Activated T-helper 2 cell treated with anti-CD3 and anti-CD28 coated beads, Interferon-gamma antibody, Interleukin-2, Interleukin-4, amounts not matched to agents 10 μg/mL and 5 μg/mL and 100 μg/mL, durations not matched to agents 14 hours and 24 hours and 36 hours (primary cell): Measurements from ENCODE around the gene GGNBP2. TPM values are rescaled to one million over a fixed set of nuclear protein-coding genes. Genes with fewer than 3 reads are reported as not detected.
A peak's percentile ranks its signal among the peaks of the same experiment; 100 is the strongest.

Experiments
- DNase-seq: peaks from one replicate; pipeline ENCODE4 v3.0.0; 2021; ENCODE audit warnings: low spot score
- H3K27ac Mint-ChIP-seq: one replicate; pipeline ENCODE4 v1.8.0; 2021; ENCODE audit warnings: mixed read lengths
- H3K27me3 Mint-ChIP-seq: one replicate; pipeline ENCODE4 v1.8.0; 2021; ENCODE audit warnings: low read depth, mixed read lengths
- H3K36me3 Mint-ChIP-seq: one replicate; pipeline ENCODE4 v1.8.0; 2021; ENCODE audit warnings: low read depth, mixed read lengths
- H3K4me1 Mint-ChIP-seq: one replicate; pipeline ENCODE4 v1.8.0; 2021; ENCODE audit warnings: low read depth, mixed read lengths
- H3K4me3 Mint-ChIP-seq: one replicate; pipeline ENCODE4 v1.8.0; 2021; ENCODE audit warnings: low read depth, mild to moderate bottlenecking, moderate library complexity, mixed read lengths
- H3K9me3 Mint-ChIP-seq: one replicate; pipeline ENCODE4 v1.8.0; 2021; ENCODE audit warnings: mixed read lengths
- intact Hi-C: fragments of 100-400 bp; cut with micrococcal nuclease; formaldehyde crosslinking; loops from one replicate; pipeline ENCODE4 v1.15.1; 2023
- total RNA-seq: library from RNA; stranded (reverse); gene quantifications from 2 replicates; pipeline ENCODE4 v1.2.3, GENCODE V29; 2022

Gene GGNBP2
- total RNA-seq: 82.7 and 92.5 TPM in 2 replicates

DNA sequence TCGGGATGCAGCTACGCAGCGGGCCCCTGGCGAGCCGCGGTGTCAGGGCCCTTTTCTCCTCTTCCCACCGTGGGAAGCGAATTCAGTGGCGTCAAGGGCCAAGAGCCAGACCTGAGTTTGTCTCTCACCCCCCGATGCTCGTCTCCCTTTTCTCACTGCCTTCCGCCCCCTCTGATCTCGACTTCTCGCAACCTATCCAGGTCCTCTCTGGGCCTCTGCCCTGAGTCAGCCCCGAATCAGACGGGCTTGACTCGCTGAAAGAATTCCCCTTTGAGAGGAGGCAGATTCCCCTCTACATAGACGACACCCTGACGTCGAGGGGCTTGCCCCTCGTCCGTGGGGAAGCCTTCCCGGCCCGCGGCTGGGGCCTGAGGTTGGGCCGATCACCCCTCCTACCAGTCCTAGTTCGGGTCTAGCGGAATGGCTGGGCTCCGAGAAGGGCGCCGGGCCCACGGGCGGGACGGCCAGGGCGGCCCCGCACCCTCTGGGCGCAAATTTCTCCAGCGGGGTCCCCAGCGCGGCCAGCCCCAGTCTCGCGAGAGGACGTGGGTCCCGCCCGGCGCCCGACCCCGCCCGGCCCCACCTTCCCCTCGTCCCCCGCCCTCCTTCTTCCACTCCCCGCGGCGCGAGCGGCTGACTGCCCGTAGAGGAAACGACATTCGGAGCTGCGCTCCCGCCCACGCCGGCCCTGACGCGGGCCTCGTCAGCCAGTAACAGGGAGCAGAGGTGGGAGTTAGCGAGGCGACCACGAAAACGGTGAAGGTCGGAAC lies at the start of gene GGNBP2:
TSS of gene GGNBP2 (plus strand) at position 613 of the 770 bp plus-strand sequence. CDS start 806 bp downstream, outside the sequence.
- Mint-ChIP-seq H3K27me3 (no peaks in the 10 kb centered on the region), H3K4me1 (peaks cover 24% of the 10 kb centered on the region), H3K36me3 (peaks cover 43% of the 10 kb centered on the region), H3K9me3 (no peaks in the 10 kb centered on the region), H3K4me3 (peak within 1 kb of the TSS; percentile 98), H3K27ac (peak within 1 kb of the TSS; percentile 96)
- intact Hi-C loops: loop anchor here (1.0 to 2.0 kb wide), 3 partner anchors 9 to 56 kb away; partner anchors contain the start of genes DHRS11 and MRM1
- DNase-seq: peak; percentile 91

- no peak overlapping the region for H3K4me3 Mint-ChIP-seq
- DNase-seq: no peak
- no peak overlapping the region for H3K27ac Mint-ChIP-seq
- peaks cover 3% of the 10 kb centered on the region for H3K4me1 Mint-ChIP-seq
- no peaks in the 10 kb centered on the region for H3K27me3 Mint-ChIP-seq
- intact Hi-C loops: no loop called here
- H3K36me3 Mint-ChIP-seq: peaks cover 60% of the 10 kb centered on the region
- no peaks in the 10 kb centered on the region for H3K9me3 Mint-ChIP-seq
Observed at GRCh38 chr17:36495076-36495578, 49.6 kb upstream of the GGNBP2 start.

- H3K36me3 Mint-ChIP-seq: peaks cover 55% of the 10 kb centered on the region
- H3K27me3 Mint-ChIP-seq: no peaks in the 10 kb centered on the region
- H3K27ac Mint-ChIP-seq: no peak overlapping the region
- H3K4me3 Mint-ChIP-seq: no peak overlapping the region
- intact Hi-C loops: no loop called here
- H3K9me3 Mint-ChIP-seq: no peaks in the 10 kb centered on the region
- no peaks in the 10 kb centered on the region for H3K4me1 Mint-ChIP-seq
- DNase-seq: no peak
Observed at GRCh38 chr17:36496018-36496789, 48.5 kb upstream of the GGNBP2 start.

DNA sequence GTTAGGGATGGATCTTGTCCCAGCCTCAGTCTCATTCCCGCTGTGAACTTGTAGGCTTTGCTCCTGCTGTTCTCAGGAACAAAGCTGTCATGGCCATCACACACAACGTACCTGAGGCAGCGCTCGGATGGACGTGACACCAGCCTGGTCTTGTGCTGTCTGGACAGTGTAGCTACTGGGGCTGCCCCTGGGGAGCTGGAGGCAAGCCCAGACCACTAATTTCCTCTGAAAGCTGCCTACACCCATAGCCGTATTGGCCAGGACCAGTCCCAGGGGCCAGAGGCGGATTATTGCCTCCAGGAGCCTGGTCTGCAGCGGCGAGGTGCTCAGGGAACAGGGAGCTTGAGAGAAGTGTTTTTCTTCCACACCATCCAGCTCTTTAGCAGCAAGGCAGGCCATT lies 46.6 kb upstream of the GGNBP2 start:
- Mint-ChIP-seq H3K4me1 (no peaks in the 10 kb centered on the region), H3K27ac (no peak overlapping the region), H3K36me3 (peaks cover 50% of the 10 kb centered on the region), H3K27me3 (no peaks in the 10 kb centered on the region), H3K4me3 (no peak overlapping the region), H3K9me3 (no peaks in the 10 kb centered on the region)
- intact Hi-C loops: no loop called here
- DNase-seq: no peak

GRCh38 chr17:36498560-36499300 lies 46.0 kb upstream of the GGNBP2 start:
- H3K27me3 Mint-ChIP-seq: no peaks in the 10 kb centered on the region

GRCh38 chr17:36500745-36501225 lies 43.9 kb upstream of the GGNBP2 start:
- H3K36me3 Mint-ChIP-seq: peaks cover 57% of the 10 kb centered on the region
- H3K27me3 Mint-ChIP-seq: no peaks in the 10 kb centered on the region
- DNase-seq: no peak
- intact Hi-C loops: no loop called here
- no peak overlapping the region for H3K4me3 Mint-ChIP-seq
- H3K9me3 Mint-ChIP-seq: no peaks in the 10 kb centered on the region
- H3K4me1 Mint-ChIP-seq: no peaks in the 10 kb centered on the region
- no peak overlapping the region for H3K27ac Mint-ChIP-seq

More at GRCh38 chr17:36498560-36499300, 46.0 kb upstream of the GGNBP2 start:
- intact Hi-C loops: no loop called here
- H3K9me3 Mint-ChIP-seq: no peaks in the 10 kb centered on the region
- H3K27ac Mint-ChIP-seq: no peak overlapping the region
- no peak overlapping the region for H3K4me3 Mint-ChIP-seq
- peaks cover 56% of the 10 kb centered on the region for H3K36me3 Mint-ChIP-seq
- H3K4me1 Mint-ChIP-seq: no peaks in the 10 kb centered on the region
- no peak for DNase-seq

GRCh38 chr17:36501351-36501750 lies 43.4 kb upstream of the GGNBP2 start:
- no peaks in the 10 kb centered on the region for H3K4me1 Mint-ChIP-seq
- no peaks in the 10 kb centered on the region for H3K9me3 Mint-ChIP-seq
- no peak overlapping the region for H3K27ac Mint-ChIP-seq
- H3K4me3 Mint-ChIP-seq: no peak overlapping the region
- peaks cover 57% of the 10 kb centered on the region for H3K36me3 Mint-ChIP-seq
- H3K27me3 Mint-ChIP-seq: no peaks in the 10 kb centered on the region
- no peak for DNase-seq
- intact Hi-C loops: no loop called here

DNA sequence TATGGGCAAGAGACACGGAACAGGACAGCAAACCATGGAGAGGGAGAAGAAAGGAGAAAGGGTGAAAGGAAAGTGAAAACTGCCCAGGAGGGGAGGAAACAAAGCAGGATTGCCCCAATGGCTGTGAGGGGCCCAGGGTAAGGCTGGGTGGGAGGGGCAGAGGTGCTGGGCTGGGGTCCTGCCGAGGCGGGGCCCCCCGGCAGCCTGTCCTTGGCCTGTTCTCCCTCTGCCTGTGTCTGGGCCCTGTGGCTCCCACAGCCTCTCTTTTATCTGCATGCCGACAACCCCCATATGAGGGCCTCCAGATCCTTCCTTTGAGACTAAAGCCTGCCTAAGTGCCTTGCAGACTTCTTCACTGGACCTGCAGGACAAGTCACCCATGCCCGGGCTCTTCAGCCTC lies 42.8 kb upstream of the GGNBP2 start:
- intact Hi-C loops: no loop called here
- DNase-seq: no peak
- Mint-ChIP-seq H3K36me3 (peaks cover 58% of the 10 kb centered on the region), H3K4me3 (no peak overlapping the region), H3K27me3 (no peaks in the 10 kb centered on the region), H3K9me3 (no peaks in the 10 kb centered on the region), H3K4me1 (no peaks in the 10 kb centered on the region), H3K27ac (no peak overlapping the region)

GRCh38 chr17:36503456-36504155 lies 41.1 kb upstream of the GGNBP2 start:
- Mint-ChIP-seq H3K36me3 (peaks cover 62% of the 10 kb centered on the region), H3K4me3 (no peak overlapping the region), H3K27me3 (no peaks in the 10 kb centered on the region), H3K4me1 (no peaks in the 10 kb centered on the region), H3K27ac (no peak overlapping the region), H3K9me3 (no peaks in the 10 kb centered on the region)
- DNase-seq: no peak
- intact Hi-C loops: no loop called here

GRCh38 chr17:36504156-36504545 lies 40.6 kb upstream of the GGNBP2 start:
- H3K9me3 Mint-ChIP-seq: no peaks in the 10 kb centered on the region
- H3K27ac Mint-ChIP-seq: no peak overlapping the region
- intact Hi-C loops: no loop called here
- no peaks in the 10 kb centered on the region for H3K4me1 Mint-ChIP-seq
- no peaks in the 10 kb centered on the region for H3K27me3 Mint-ChIP-seq
- H3K36me3 Mint-ChIP-seq: peaks cover 63% of the 10 kb centered on the region
- no peak for DNase-seq
- H3K4me3 Mint-ChIP-seq: no peak overlapping the region

DNA sequence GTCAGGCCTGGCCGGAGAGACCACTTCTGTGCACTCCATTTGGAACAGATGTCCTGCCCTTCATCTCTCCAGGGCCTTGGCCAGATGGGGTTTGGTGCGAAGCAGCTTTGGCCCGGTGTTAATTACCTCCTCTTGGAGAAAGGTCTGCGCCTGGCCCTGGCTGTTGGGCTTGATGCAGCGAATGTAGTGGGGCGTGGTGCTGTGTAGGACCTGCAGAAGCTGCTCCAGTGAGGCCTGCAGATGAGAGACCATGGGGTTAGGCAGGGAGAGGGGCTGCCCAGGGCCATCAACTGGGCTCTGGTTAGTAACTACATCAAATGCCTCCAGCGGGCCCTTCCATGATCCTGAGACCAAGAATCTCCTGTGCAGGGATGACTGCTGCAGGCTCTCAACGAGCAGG lies 39.5 kb upstream of the GGNBP2 start:
- Mint-ChIP-seq H3K4me1 (no peaks in the 10 kb centered on the region), H3K4me3 (no peak overlapping the region), H3K36me3 (peaks cover 70% of the 10 kb centered on the region), H3K9me3 (no peaks in the 10 kb centered on the region), H3K27ac (no peak overlapping the region), H3K27me3 (no peaks in the 10 kb centered on the region)
- no peak for DNase-seq
- intact Hi-C loops: no loop called here

- Mint-ChIP-seq H3K27ac (no peak overlapping the region), H3K4me3 (no peak overlapping the region), H3K36me3 (peaks cover 80% of the 10 kb centered on the region), H3K4me1 (no peaks in the 10 kb centered on the region), H3K27me3 (no peaks in the 10 kb centered on the region), H3K9me3 (no peaks in the 10 kb centered on the region)
- no peak for DNase-seq
- intact Hi-C loops: no loop called here
Observed at GRCh38 chr17:36506249-36506826, 38.4 kb upstream of the GGNBP2 start.
